IMR-90 (cell line): ENCODE data around the gene ZCWPW1. TPM values are rescaled to one million over a fixed set of nuclear protein-coding genes. Genes with fewer than 3 reads are reported as not detected.

Experiments used
- ATAC-seq: fragments of 200-7000 bp; cut with Tn5 transposase; 2 replicates; pipeline ENCODE4 v1.9.1; 2020; ENCODE audit warnings: low read depth, mild to moderate bottlenecking, moderate library complexity
- BruUV-seq: library from RNA; stranded (reverse); fragments of 400-500 nt; replicated peaks from 2 replicates; lab custom pipeline; 2021; lab: Mats Ljungman, UMichigan
- CTCF ChIA-PET: fragments of 300-600 bp; formaldehyde crosslinking; extraction: SDS; loops from one replicate; lab custom pipeline; 2021; ENCODE audit warnings: antibody characterized with exemption; lab: Yijun Ruan, JAX
- POLR2A ChIA-PET: fragments of 300-600 bp; sonication (Branson Sonifier 250); formaldehyde crosslinking; loops from one replicate; lab custom pipeline; 2022; ENCODE audit warnings: antibody characterized with exemption; ENCODE audit not compliant: unreplicated experiment; lab: Charles Lee
- DNase-seq: peaks from one replicate; pipeline ENCODE4 v3.0.0; 2013
- H2AFZ ChIP-seq: replicated peaks from 2 replicates; pipeline ENCODE3; 2013; ENCODE audit warnings: low read length, mild to moderate bottlenecking; ENCODE audit not compliant: poor library complexity
- H2AK5ac ChIP-seq: 2 replicates; pipeline ENCODE4 v1.6.1; 2013; ENCODE audit warnings: low read depth, low read length, inconsistent platforms
- H2AK9ac ChIP-seq: replicated peaks from 2 replicates; pipeline ENCODE3; 2013; ENCODE audit warnings: mild to moderate bottlenecking, low read depth, low read length, moderate library complexity; ENCODE audit not compliant: poor library complexity
- H2BK120ac ChIP-seq: 2 replicates; pipeline ENCODE4 v1.6.1; 2013; ENCODE audit warnings: low read depth, low read length, inconsistent platforms
- H2BK15ac ChIP-seq: 3 replicates; pipeline ENCODE4 v1.6.1; 2013; ENCODE audit warnings: low read depth, low read length, inconsistent platforms
- H2BK20ac ChIP-seq: 2 replicates; pipeline ENCODE4 v1.6.1; 2013; ENCODE audit warnings: low read depth, mild to moderate bottlenecking, inconsistent platforms, low read length, moderate library complexity
- H2BK5ac ChIP-seq: 2 replicates; pipeline ENCODE4 v1.6.1; 2013; ENCODE audit warnings: mild to moderate bottlenecking, low read depth, low read length, inconsistent platforms; ENCODE audit not compliant: poor library complexity, severe bottlenecking
- H3K14ac ChIP-seq: replicated peaks from 2 replicates; pipeline ENCODE4 v1.6.1; 2013; ENCODE audit warnings: low read depth, low read length, inconsistent platforms
- H3K18ac ChIP-seq: 2 replicates; pipeline ENCODE4 v1.6.1; 2013; ENCODE audit warnings: low read depth, low read length, control low read depth
- H3K23ac ChIP-seq: 2 replicates; pipeline ENCODE4 v1.6.1; 2013; ENCODE audit warnings: low read depth, low read length, inconsistent platforms
- H3K27ac ChIP-seq: 2 replicates; pipeline ENCODE4 v1.5.1; 2013; ENCODE audit warnings: mild to moderate bottlenecking, control low read depth, low read length; ENCODE audit not compliant: insufficient read depth
- H3K27me3 ChIP-seq: 2 replicates; pipeline ENCODE4 v1.6.1; 2013; ENCODE audit warnings: low read length; ENCODE audit not compliant: control insufficient read depth, insufficient read depth
- H3K36me3 ChIP-seq: 2 replicates; pipeline ENCODE4 v1.6.1; 2013; ENCODE audit warnings: low read length, mixed read lengths; ENCODE audit not compliant: control insufficient read depth, insufficient read depth
- H3K4ac ChIP-seq: 2 replicates; pipeline ENCODE4 v1.6.1; 2013; ENCODE audit warnings: low read depth, low read length, inconsistent platforms
- H3K4me1 ChIP-seq: 2 replicates; pipeline ENCODE4 v1.6.1; 2013; ENCODE audit warnings: low read length, mixed read lengths; ENCODE audit not compliant: control insufficient read depth, insufficient read depth
- H3K4me2 ChIP-seq: 2 replicates; pipeline ENCODE4 v1.6.1; 2013; ENCODE audit warnings: low read depth, mild to moderate bottlenecking, control low read depth, low read length, moderate library complexity
- H3K4me3 ChIP-seq: 2 replicates; pipeline ENCODE4 v1.5.1; 2013; ENCODE audit warnings: low read depth, mild to moderate bottlenecking, control low read depth, low read length, moderate library complexity; ENCODE audit not compliant: insufficient read depth
- H3K56ac ChIP-seq: 2 replicates; pipeline ENCODE4 v1.6.1; 2013; ENCODE audit warnings: low read length, inconsistent platforms; ENCODE audit not compliant: insufficient read depth; ENCODE audit errors: extremely low read depth
- H3K79me1 ChIP-seq, 2 experiments: 2 replicates each; pipeline ENCODE4 v1.6.1; 2013; ENCODE audit warnings: low read length in 2 of 2, inconsistent platforms in 1 of 2, low read depth in 1 of 2
- H3K9ac ChIP-seq: 2 replicates; pipeline ENCODE4 v1.6.1; 2013; ENCODE audit warnings: low read depth, low read length, control low read depth
- H3K9me1 ChIP-seq: 2 replicates; pipeline ENCODE4 v1.6.1; 2013; ENCODE audit warnings: low read length, inconsistent platforms; ENCODE audit not compliant: insufficient read depth
- H3K9me3 ChIP-seq: 2 replicates; pipeline ENCODE4 v1.6.1; 2013; ENCODE audit warnings: low read length; ENCODE audit not compliant: control insufficient read depth, insufficient read depth
- H4K20me1 ChIP-seq: 2 replicates; pipeline ENCODE4 v1.6.1; 2013; ENCODE audit warnings: low read length, inconsistent platforms; ENCODE audit not compliant: insufficient read depth
- H4K5ac ChIP-seq: 2 replicates; pipeline ENCODE4 v1.6.1; 2013; ENCODE audit warnings: mild to moderate bottlenecking, low read depth, low read length, control low read depth
- H4K8ac ChIP-seq, 2 experiments: 2 replicates each; pipeline ENCODE4 v1.6.1; 2013; ENCODE audit warnings: low read depth in 2 of 2, low read length in 2 of 2, control low read depth in 1 of 2, inconsistent platforms in 1 of 2
- H4K91ac ChIP-seq: 2 replicates; pipeline ENCODE4 v1.6.1; 2013; ENCODE audit warnings: low read depth, low read length, inconsistent platforms; ENCODE audit not compliant: insufficient read depth
- CEBPB ChIP-seq: IDR thresholded peaks from 2 replicates; pipeline ENCODE4 v1.6.1; 2012; ENCODE audit warnings: low read depth, low read length, improper control_type of control experiment
- WGBS, 2 experiments: methylation state at CpG; one replicate each; pipeline versions ENCODE4 v1.1.5 to v1.1.7; 2013; ENCODE audit warnings: missing lambda C conversion rate in 2 of 2; ENCODE audit not compliant: insufficient read length in 1 of 2; ENCODE audit errors: extremely low coverage in 2 of 2; 5-methylcytosine and 5-hydroxymethylcytosine counted together
- dilution Hi-C: fragments of 300-500 bp; cut with HindIII; formaldehyde crosslinking; loops from one replicate; pipeline ENCODE4 v1.14.3; 2018; ENCODE audit warnings: low sequenced_read_pairs; ENCODE audit not compliant: unreplicated experiment
- in situ Hi-C: fragments of 300-500 bp; cut with MboI; formaldehyde crosslinking; loops from 3 replicates; pipeline ENCODE4 v1.14.3; 2019; ENCODE audit warnings: low sequenced_read_pairs, inconsistent platforms, mixed read lengths
- intact Hi-C: fragments of 100-400 bp; cut with micrococcal nuclease; formaldehyde crosslinking; loops from 2 replicates; pipeline ENCODE4 v1.10.0; 2022
- polyA plus RNA-seq, 3 experiments: library from polyadenylated mRNA; depleted of rRNA; stranded (reverse); fragments of >200 nt; gene quantifications; 2 replicates each; pipeline ENCODE4 v1.2.3, GENCODE V29; 2012; ENCODE audit warnings: low replicate concordance in 1 of 3
- total RNA-seq: library from RNA; depleted of rRNA; stranded (reverse); fragments of >200 nt; gene quantifications from 2 replicates; pipeline ENCODE4 v1.2.3, GENCODE V29; 2012
- TF ChIP-seq, protein P1 (sequence below): conservative IDR thresholded peaks from 2 replicates; pipeline ENCODE4 v1.5.1; 2012; ENCODE audit warnings: mild to moderate bottlenecking, low read depth, low read length, improper control_type of control experiment

The ZCWPW1 gene
- total and polyA plus RNA-seq, 2 of the 4 experiments (the other 2 are of a cell fraction) = 0.72 to 1.3 TPM

DNA sequence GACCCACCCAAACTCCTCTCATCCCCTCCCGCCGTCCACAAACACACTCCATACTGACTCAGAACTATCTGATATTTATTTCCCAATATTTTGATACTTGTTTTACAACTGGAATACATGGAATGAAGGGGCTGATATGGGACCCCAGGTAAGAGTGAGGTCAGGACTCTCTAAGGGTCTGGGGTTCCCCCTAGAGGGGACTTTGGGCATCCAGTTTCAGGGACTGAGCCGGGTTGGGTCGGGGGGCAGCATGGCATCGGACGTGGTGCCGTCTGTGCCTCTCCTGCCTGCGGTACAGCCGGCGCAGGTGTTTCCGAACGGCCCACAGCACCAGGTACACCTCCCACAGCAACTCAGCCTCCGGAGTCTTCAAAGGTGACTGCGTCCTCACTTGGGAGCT is 28.1 kb upstream of the ZCWPW1 start:
- H3K9me1 ChIP-seq = no peaks in the 10 kb centered on the region
- H3K9me3 ChIP-seq = no peaks in the 10 kb centered on the region
- H3K36me3 ChIP-seq = peaks cover 3% of the 10 kb centered on the region; the same call in 1 of the 2 replicates
- H3K14ac ChIP-seq = no peak overlapping the region
- H4K8ac ChIP-seq = no peak overlapping the region
- WGBS, 2 experiments = 92 to 100% methylated on average over 2 to 9 of the region's 14 CpGs
- no peak overlapping the region for H2BK20ac ChIP-seq
- no TSS peak for BruUV-seq
- no peak overlapping the region for H2BK5ac ChIP-seq
- H3K4me2 ChIP-seq = no peak overlapping the region
- in situ Hi-C loops = loop anchor here (25.0 kb wide), 1 partner anchor 406 kb away; the partner anchor contains the start of genes SLC12A9 and TRIP6
- no peak overlapping the region for H3K4me3 ChIP-seq
- no peak overlapping the region for H3K23ac ChIP-seq
- dilution Hi-C loops = no loop called here
- ATAC-seq (no peak), DNase-seq (no peak)
- no peak overlapping the region for H3K9ac ChIP-seq
- ChIA-PET POLR2A (no interaction called here), CTCF (interaction anchor here (1.6 kb wide), 1 partner anchor 9 kb away, joined by 4 read pairs; no protein-coding TSS in a partner anchor)
- no peaks in the 10 kb centered on the region for H4K20me1 ChIP-seq
- no peak overlapping the region for H2BK120ac ChIP-seq
- peak overlapping the region; percentile 42 for H2AK9ac ChIP-seq
- H3K27me3 ChIP-seq = no peaks in the 10 kb centered on the region
- H2BK15ac ChIP-seq = no peak overlapping the region
- no peak overlapping the region for H4K91ac ChIP-seq
- no peak overlapping the region for H2AK5ac ChIP-seq
- H3K79me1 ChIP-seq = no peaks in the 10 kb centered on the region
- H3K18ac ChIP-seq = no peak overlapping the region
- H3K4ac ChIP-seq = no peak overlapping the region
- H2AFZ ChIP-seq = no peak overlapping the region
- H4K5ac ChIP-seq = no peak overlapping the region
- intact Hi-C loops = no loop called here
- H3K4me1 ChIP-seq = no peaks in the 10 kb centered on the region
- H3K27ac ChIP-seq = no peak overlapping the region
- H3K56ac ChIP-seq = no peak overlapping the region
- TF ChIP-seq CEBPB = no peak
- TF ChIP-seq, protein P1, sequence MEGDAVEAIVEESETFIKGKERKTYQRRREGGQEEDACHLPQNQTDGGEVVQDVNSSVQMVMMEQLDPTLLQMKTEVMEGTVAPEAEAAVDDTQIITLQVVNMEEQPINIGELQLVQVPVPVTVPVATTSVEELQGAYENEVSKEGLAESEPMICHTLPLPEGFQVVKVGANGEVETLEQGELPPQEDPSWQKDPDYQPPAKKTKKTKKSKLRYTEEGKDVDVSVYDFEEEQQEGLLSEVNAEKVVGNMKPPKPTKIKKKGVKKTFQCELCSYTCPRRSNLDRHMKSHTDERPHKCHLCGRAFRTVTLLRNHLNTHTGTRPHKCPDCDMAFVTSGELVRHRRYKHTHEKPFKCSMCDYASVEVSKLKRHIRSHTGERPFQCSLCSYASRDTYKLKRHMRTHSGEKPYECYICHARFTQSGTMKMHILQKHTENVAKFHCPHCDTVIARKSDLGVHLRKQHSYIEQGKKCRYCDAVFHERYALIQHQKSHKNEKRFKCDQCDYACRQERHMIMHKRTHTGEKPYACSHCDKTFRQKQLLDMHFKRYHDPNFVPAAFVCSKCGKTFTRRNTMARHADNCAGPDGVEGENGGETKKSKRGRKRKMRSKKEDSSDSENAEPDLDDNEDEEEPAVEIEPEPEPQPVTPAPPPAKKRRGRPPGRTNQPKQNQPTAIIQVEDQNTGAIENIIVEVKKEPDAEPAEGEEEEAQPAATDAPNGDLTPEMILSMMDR = 0 out of 2 replicates have a peak, but pooled peaks have one; percentile 1
